ENCODE data around the gene PEF1.

The PEF1 gene

GRCh38 chr1:31671147-31671546, 26.5 kb upstream of the PEF1 start:
- no peak for ATAC-seq

GRCh38 chr1:31670593-31670964, 25.9 kb upstream of the PEF1 start:
- no peak for ATAC-seq
- TF ChIP-seq ARNTL (CRISPR knock-in tag; IDR thresholded peaks at IDR 0.05; ENCODE audit: borderline replicate concordance, low read depth) (no peak), GLIS3 (CRISPR knock-in tag; IDR thresholded peaks at IDR 0.05) (no peak), CSRNP3 (CRISPR knock-in tag; IDR thresholded peaks at IDR 0.05) (no peak), CSDC2 (CRISPR knock-in tag; IDR thresholded peaks at IDR 0.05) (no peak), PATZ1 (CRISPR knock-in tag; IDR thresholded peaks at IDR 0.05; ENCODE audit: borderline replicate concordance) (no peak), ZNF565 (CRISPR knock-in tag; conservative IDR thresholded peaks at IDR 0.05; ENCODE audit: low read depth) (no peak), BACH2 (CRISPR knock-in tag; IDR thresholded peaks at IDR 0.05; ENCODE audit: borderline replicate concordance) (no peak), OSR1 (CRISPR knock-in tag; IDR thresholded peaks at IDR 0.05) (no peak)

More at GRCh38 chr1:31671147-31671546, 26.5 kb upstream of the PEF1 start:
- TF ChIP-seq TOX (CRISPR knock-in tag; IDR thresholded peaks at IDR 0.05; ENCODE audit: borderline replicate concordance) (no peak), ZC3H10 (CRISPR knock-in tag; IDR thresholded peaks at IDR 0.05) (no peak), ZFP30 (CRISPR knock-in tag; IDR thresholded peaks at IDR 0.05) (no peak), BACH2 (CRISPR knock-in tag; IDR thresholded peaks at IDR 0.05; ENCODE audit: borderline replicate concordance) (no peak), ZNF8 (CRISPR knock-in tag; IDR thresholded peaks at IDR 0.05) (no peak), PATZ1 (CRISPR knock-in tag; IDR thresholded peaks at IDR 0.05; ENCODE audit: borderline replicate concordance) (no peak), SNAI2 (CRISPR knock-in tag; IDR thresholded peaks at IDR 0.05) (no peak), ESRRG (CRISPR knock-in tag; IDR thresholded peaks at IDR 0.05) (no peak), ARNTL (CRISPR knock-in tag; IDR thresholded peaks at IDR 0.05; ENCODE audit: borderline replicate concordance, low read depth) (no peak), CREB5 (CRISPR knock-in tag; IDR thresholded peaks at IDR 0.05; ENCODE audit: low read depth) (no peak), ZNF565 (CRISPR knock-in tag; conservative IDR thresholded peaks at IDR 0.05; ENCODE audit: low read depth) (no peak), CSDC2 (CRISPR knock-in tag; IDR thresholded peaks at IDR 0.05) (no peak), PPARA (CRISPR knock-in tag; IDR thresholded peaks at IDR 0.05; ENCODE audit: borderline replicate concordance) (no peak), POU6F1 (CRISPR knock-in tag; IDR thresholded peaks at IDR 0.05; ENCODE audit: borderline replicate concordance, low read depth) (no peak), GLIS3 (CRISPR knock-in tag; IDR thresholded peaks at IDR 0.05) (no peak), CSRNP3 (CRISPR knock-in tag; IDR thresholded peaks at IDR 0.05) (no peak), ZFP3 (CRISPR knock-in tag; IDR thresholded peaks at IDR 0.05) (no peak), TSHZ2 (CRISPR knock-in tag; IDR thresholded peaks at IDR 0.05) (no peak)

Data from SK-N-SH treated with all-trans-retinoic acid at 6 μM for 48 hours (cell line).